Measurements from ENCODE around the gene WFS1.

The WFS1 gene

DNA sequence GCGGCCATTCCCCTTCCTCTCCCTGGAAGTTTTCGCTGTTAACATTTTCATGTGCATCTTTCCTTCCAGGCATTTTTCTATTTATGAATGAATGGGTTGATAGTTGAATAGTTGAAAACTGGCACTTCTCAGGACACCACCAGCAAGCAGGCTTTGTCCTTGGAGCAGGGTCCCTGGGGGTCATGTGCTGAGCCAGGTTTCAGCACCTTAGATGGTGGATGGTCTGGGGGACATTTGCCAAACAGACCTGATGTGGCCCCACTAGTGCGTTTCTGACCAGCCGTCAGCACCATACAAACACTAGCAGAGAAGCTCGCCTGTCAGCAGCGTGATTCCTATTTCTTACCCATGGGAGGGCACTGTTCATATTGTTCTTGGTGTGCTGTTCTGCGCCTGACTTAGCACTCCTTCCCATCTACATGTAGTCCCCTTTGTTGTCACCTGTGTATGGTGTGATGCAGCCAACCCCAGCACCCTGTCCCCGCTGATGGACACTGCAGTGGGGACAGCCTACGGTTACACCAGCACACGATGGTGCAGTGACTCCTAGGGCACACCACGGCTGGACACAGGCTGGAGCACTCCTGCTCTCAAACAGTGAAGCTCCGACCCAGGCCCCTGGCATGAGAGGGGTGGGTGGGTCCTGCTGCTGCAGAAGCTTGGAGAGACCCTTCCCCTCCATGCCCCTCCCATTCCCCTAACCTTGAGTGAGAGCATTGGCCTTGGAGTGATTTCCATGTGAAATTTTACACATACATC, 27.2 kb upstream of the WFS1 start:
- Histone ChIP-seq H4K91ac (ENCODE audit: low read length) (no peak overlapping the region), H3K4ac (ENCODE audit: low read depth in 1 of 2, low read length in 2 of 2) (no peak overlapping the region), H3K9ac (ENCODE audit: low read length) (no peak overlapping the region), H3K79me1 (replicated peaks; ENCODE audit: low read length, poor library complexity, severe bottlenecking) (no peaks in the 10 kb centered on the region), H2AK5ac (ENCODE audit: low read length, severe bottlenecking) (no peak overlapping the region), H3K4me3 (ENCODE audit: insufficient read depth in 1 of 2, low read depth in 1 of 2, low read length in 2 of 2) (no peak overlapping the region), H3K4me2 (ENCODE audit: low read length, poor library complexity, severe bottlenecking) (no peak overlapping the region), H3K18ac (ENCODE audit: low read depth in 1 of 2, low read length in 2 of 2) (no peak overlapping the region), H3K36me3 (ENCODE audit: control insufficient read depth in 1 of 2, insufficient read depth in 2 of 2, low read depth in 1 of 2, low read length in 2 of 2) (no peaks in the 10 kb centered on the region), H3K9me3 (ENCODE audit: control insufficient read depth, low read length) (peaks cover 19% of the 10 kb centered on the region), H2AFZ (ENCODE audit: low read depth, low read length) (no peak overlapping the region), H2BK5ac (ENCODE audit: low read depth, low read length, poor library complexity, severe bottlenecking) (no peak overlapping the region), H3K27ac (ENCODE audit: low read length, poor library complexity, severe bottlenecking) (no peak overlapping the region), H3K27me3 (ENCODE audit: control insufficient read depth in 1 of 2, insufficient read depth in 1 of 2, low read length in 2 of 2) (peaks cover 13 to 68% of the 10 kb centered on the region in 2 experiments), H2BK12ac (ENCODE audit: low read length in 2 of 2) (no peak overlapping the region), H2BK120ac (ENCODE audit: low read depth, low read length) (no peak overlapping the region), H2BK15ac (ENCODE audit: low read depth, poor library complexity, severe bottlenecking) (no peak overlapping the region), H3K4me1 (ENCODE audit: control insufficient read depth, insufficient read depth, low read depth, low read length) (no peaks in the 10 kb centered on the region), H3K14ac (ENCODE audit: low read length in 2 of 2) (no peak overlapping the region), H3K23ac (ENCODE audit: low read length in 2 of 2) (no peak overlapping the region), H4K8ac (ENCODE audit: low read length) (no peak overlapping the region)
- no peak for DNase-seq
- WGBS, result 79% methylated on average over 10 of the region's 12 CpGs

GRCh38 chr4:6245246-6246169, 24.1 kb upstream of the WFS1 start:
- Histone ChIP-seq H3K79me1 (replicated peaks; ENCODE audit: low read length, poor library complexity, severe bottlenecking) (no peaks in the 10 kb centered on the region), H3K23ac (ENCODE audit: low read length in 2 of 2) (no peak overlapping the region), H3K4me2 (ENCODE audit: low read length, poor library complexity, severe bottlenecking) (no peak overlapping the region), H2BK5ac (ENCODE audit: low read depth, low read length, poor library complexity, severe bottlenecking) (no peak overlapping the region), H3K27me3 (ENCODE audit: control insufficient read depth in 1 of 2, insufficient read depth in 1 of 2, low read length in 2 of 2) (peaks cover 35 to 88% of the 10 kb centered on the region in 2 experiments), H2AK5ac (ENCODE audit: low read length, severe bottlenecking) (no peak overlapping the region), H3K27ac (ENCODE audit: low read length, poor library complexity, severe bottlenecking) (no peak overlapping the region), H2BK15ac (ENCODE audit: low read depth, poor library complexity, severe bottlenecking) (no peak overlapping the region), H3K4ac (ENCODE audit: low read depth in 1 of 2, low read length in 2 of 2) (no peak overlapping the region), H2BK12ac (ENCODE audit: low read length in 2 of 2) (no peak overlapping the region), H2BK120ac (ENCODE audit: low read depth, low read length) (no peak overlapping the region), H3K36me3 (ENCODE audit: control insufficient read depth in 1 of 2, insufficient read depth in 2 of 2, low read depth in 1 of 2, low read length in 2 of 2) (no peaks in the 10 kb centered on the region), H2AFZ (ENCODE audit: low read depth, low read length) (no peak overlapping the region), H3K4me1 (ENCODE audit: control insufficient read depth, insufficient read depth, low read depth, low read length) (no peaks in the 10 kb centered on the region), H3K18ac (ENCODE audit: low read depth in 1 of 2, low read length in 2 of 2) (no peak overlapping the region), H3K9me3 (ENCODE audit: control insufficient read depth, low read length) (peaks cover 19% of the 10 kb centered on the region), H4K8ac (ENCODE audit: low read length) (no peak overlapping the region), H3K4me3 (ENCODE audit: insufficient read depth in 1 of 2, low read depth in 1 of 2, low read length in 2 of 2) (peak overlapping the region in 1 of 2 experiments; percentile 47), H4K91ac (ENCODE audit: low read length) (no peak overlapping the region), H3K14ac (ENCODE audit: low read length in 2 of 2) (no peak overlapping the region), H3K9ac (ENCODE audit: low read length) (no peak overlapping the region)
- WGBS, result 74% methylated on average over 67 of the region's 67 CpGs
- DNase-seq, result no peak

- Histone ChIP-seq H4K91ac (ENCODE audit: low read length) (no peak overlapping the region), H3K79me1 (replicated peaks; ENCODE audit: low read length, poor library complexity, severe bottlenecking) (no peaks in the 10 kb centered on the region), H4K8ac (ENCODE audit: low read length) (no peak overlapping the region), H3K4me3 (ENCODE audit: insufficient read depth in 1 of 2, low read depth in 1 of 2, low read length in 2 of 2) (peak overlapping the region in 1 of 2 experiments; percentile 38), H3K14ac (ENCODE audit: low read length in 2 of 2) (no peak overlapping the region), H3K27ac (ENCODE audit: low read length, poor library complexity, severe bottlenecking) (no peak overlapping the region), H2BK5ac (ENCODE audit: low read depth, low read length, poor library complexity, severe bottlenecking) (no peak overlapping the region), H3K4ac (ENCODE audit: low read depth in 1 of 2, low read length in 2 of 2) (no peak overlapping the region), H2AFZ (ENCODE audit: low read depth, low read length) (no peak overlapping the region), H2BK15ac (ENCODE audit: low read depth, poor library complexity, severe bottlenecking) (no peak overlapping the region), H3K36me3 (ENCODE audit: control insufficient read depth in 1 of 2, insufficient read depth in 2 of 2, low read depth in 1 of 2, low read length in 2 of 2) (no peaks in the 10 kb centered on the region), H3K4me1 (ENCODE audit: control insufficient read depth, insufficient read depth, low read depth, low read length) (no peaks in the 10 kb centered on the region), H3K9ac (ENCODE audit: low read length) (no peak overlapping the region), H3K27me3 (ENCODE audit: control insufficient read depth in 1 of 2, insufficient read depth in 1 of 2, low read length in 2 of 2) (peaks cover 36 to 84% of the 10 kb centered on the region in 2 experiments), H2BK12ac (ENCODE audit: low read length in 2 of 2) (no peak overlapping the region), H3K9me3 (ENCODE audit: control insufficient read depth, low read length) (peaks cover 19% of the 10 kb centered on the region), H3K18ac (ENCODE audit: low read depth in 1 of 2, low read length in 2 of 2) (no peak overlapping the region), H3K4me2 (ENCODE audit: low read length, poor library complexity, severe bottlenecking) (no peak overlapping the region), H3K23ac (ENCODE audit: low read length in 2 of 2) (no peak overlapping the region), H2AK5ac (ENCODE audit: low read length, severe bottlenecking) (no peak overlapping the region), H2BK120ac (ENCODE audit: low read depth, low read length) (no peak overlapping the region)
- 62% methylated on average over 8 of the region's 9 CpGs for WGBS
- DNase-seq, result no peak
These were observed 23.4 kb upstream of the WFS1 start for GRCh38 chr4:6246170-6246634.

DNA sequence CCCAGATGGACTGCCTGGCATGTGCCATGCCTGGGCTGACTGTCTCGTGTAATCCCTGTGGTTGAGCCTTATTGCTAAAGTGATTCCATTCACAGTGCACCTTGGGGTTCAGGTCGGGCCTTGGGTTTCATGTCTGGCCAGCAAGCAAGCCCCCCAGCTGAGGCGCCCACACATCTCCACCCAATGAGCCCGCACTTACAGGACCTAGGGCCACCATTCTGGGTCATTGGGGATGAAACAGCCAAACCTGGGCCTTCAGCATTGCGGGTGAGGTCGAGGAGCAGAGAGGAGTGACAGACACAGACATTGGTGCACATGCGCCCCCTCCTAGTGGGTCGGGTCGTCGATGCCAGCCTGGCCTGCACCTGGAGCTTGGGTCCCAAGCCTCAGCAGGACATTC, 21.3 kb upstream of the WFS1 start:
- H3K14ac ChIP-seq (ENCODE audit: low read length in 2 of 2), result no peak overlapping the region
- no peak for DNase-seq
- H3K23ac ChIP-seq (ENCODE audit: low read length in 2 of 2), result no peak overlapping the region
- H3K4me1 ChIP-seq (ENCODE audit: control insufficient read depth, insufficient read depth, low read depth, low read length), result no peaks in the 10 kb centered on the region
- no peak overlapping the region for H3K18ac ChIP-seq (ENCODE audit: low read depth in 1 of 2, low read length in 2 of 2)
- WGBS, result 68% methylated on average over 10 of the region's 10 CpGs
- no peak overlapping the region for H3K4ac ChIP-seq (ENCODE audit: low read depth in 1 of 2, low read length in 2 of 2)
- no peak overlapping the region for H2AK5ac ChIP-seq (ENCODE audit: low read length, severe bottlenecking)
- H3K79me1 ChIP-seq (replicated peaks; ENCODE audit: low read length, poor library complexity, severe bottlenecking), result no peaks in the 10 kb centered on the region
- H4K91ac ChIP-seq (ENCODE audit: low read length), result no peak overlapping the region
- no peaks in the 10 kb centered on the region for H3K36me3 ChIP-seq (ENCODE audit: control insufficient read depth in 1 of 2, insufficient read depth in 2 of 2, low read depth in 1 of 2, low read length in 2 of 2)
- no peak overlapping the region for H3K4me3 ChIP-seq (ENCODE audit: insufficient read depth in 1 of 2, low read depth in 1 of 2, low read length in 2 of 2)
- H3K27me3 ChIP-seq (ENCODE audit: control insufficient read depth in 1 of 2, insufficient read depth in 1 of 2, low read length in 2 of 2), result peaks cover 35 to 78% of the 10 kb centered on the region in 2 experiments
- no peak overlapping the region for H4K8ac ChIP-seq (ENCODE audit: low read length)
- H3K9me3 ChIP-seq (ENCODE audit: control insufficient read depth, low read length), result peaks cover 19% of the 10 kb centered on the region
- no peak overlapping the region for H3K9ac ChIP-seq (ENCODE audit: low read length)
- H2BK15ac ChIP-seq (ENCODE audit: low read depth, poor library complexity, severe bottlenecking), result no peak overlapping the region
- no peak overlapping the region for H2BK5ac ChIP-seq (ENCODE audit: low read depth, low read length, poor library complexity, severe bottlenecking)
- H2AFZ ChIP-seq (ENCODE audit: low read depth, low read length), result no peak overlapping the region
- H3K27ac ChIP-seq (ENCODE audit: low read length, poor library complexity, severe bottlenecking), result no peak overlapping the region
- H3K4me2 ChIP-seq (ENCODE audit: low read length, poor library complexity, severe bottlenecking), result no peak overlapping the region
- no peak overlapping the region for H2BK12ac ChIP-seq (ENCODE audit: low read length in 2 of 2)
- no peak overlapping the region for H2BK120ac ChIP-seq (ENCODE audit: low read depth, low read length)
